ENCODE data around the gene DHRS7B. TPM values are rescaled to one million over a fixed set of nuclear protein-coding genes. Genes with fewer than 3 reads are reported as not detected.

DHRS7B gene
- total RNA-seq, 1 experiment from 2014 or later = 19.0 TPM

GRCh38 chr17:21204935-21205334, 78.2 kb downstream of the DHRS7B start:
- no TSS peak for BruUV-seq (replicated peaks)
- CTCF ChIA-PET = no interaction called here
- DNase-seq (ENCODE audit: low spot score) = no peak
- no peak overlapping the region for H3K4me3 ChIP-seq (ENCODE audit: low read depth, low read length, poor library complexity, severe bottlenecking)
- H3K27ac ChIP-seq (ENCODE audit: low read depth, low read length, poor library complexity, severe bottlenecking) = no peak overlapping the region
- no peaks in the 10 kb centered on the region for H3K27me3 ChIP-seq (replicated peaks; ENCODE audit: insufficient read depth, low read depth, low read length, poor library complexity)
- H3K9me3 ChIP-seq (ENCODE audit: low read depth, low read length, poor library complexity, severe bottlenecking) = no peaks in the 10 kb centered on the region
- H3K4me1 ChIP-seq (ENCODE audit: insufficient read depth, low read length, poor library complexity, severe bottlenecking) = no peaks in the 10 kb centered on the region
- intact Hi-C loops (cut with micrococcal nuclease; ENCODE audit: unreplicated experiment) = no loop called here
- H3K36me3 ChIP-seq (ENCODE audit: insufficient read depth, low read length, poor library complexity, severe bottlenecking) = peaks cover 16% of the 10 kb centered on the region
- TF ChIP-seq CTCF (conservative IDR thresholded peaks at IDR 0.05; ENCODE audit: low read depth, low read length) = no peak
- no peak for TF ChIP-seq EZH2 (IDR thresholded peaks at IDR 0.05; ENCODE audit: borderline replicate concordance, low read depth, low read length, poor library complexity, severe bottlenecking)
- POLR2A ChIA-PET (ENCODE audit: low non-redundant PET) = no interaction called here

DNA sequence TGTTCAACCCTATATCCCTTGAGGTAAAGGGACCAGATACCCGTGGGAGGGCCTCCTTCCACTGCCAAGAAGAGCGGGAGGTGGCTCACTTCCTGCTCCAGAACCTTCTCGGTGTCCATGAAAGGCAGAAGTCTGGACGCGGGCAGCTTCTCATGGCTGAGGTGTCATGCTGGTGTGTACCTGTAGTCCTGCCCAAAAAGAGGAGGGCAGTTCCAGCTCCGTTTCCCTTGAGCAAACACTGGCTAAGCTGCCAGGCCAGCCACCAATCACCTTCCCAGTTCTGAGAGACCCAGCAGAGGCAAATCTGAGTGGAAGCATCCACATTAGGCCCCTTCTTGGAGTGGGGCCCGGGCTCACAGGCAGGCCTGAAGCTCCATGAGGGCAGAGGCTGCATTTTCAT, 81.6 kb downstream of the DHRS7B start:
- ChIA-PET POLR2A (ENCODE audit: low non-redundant PET) (no interaction called here), CTCF (no interaction called here)
- H3K4me3 ChIP-seq (ENCODE audit: low read depth, low read length, poor library complexity, severe bottlenecking) = no peak overlapping the region
- DNase-seq (ENCODE audit: low spot score) = no peak
- no peaks in the 10 kb centered on the region for H3K9me3 ChIP-seq (ENCODE audit: low read depth, low read length, poor library complexity, severe bottlenecking)
- intact Hi-C loops (cut with micrococcal nuclease; ENCODE audit: unreplicated experiment) = no loop called here
- H3K27ac ChIP-seq (ENCODE audit: low read depth, low read length, poor library complexity, severe bottlenecking) = no peak overlapping the region
- TF ChIP-seq EZH2 (IDR thresholded peaks at IDR 0.05; ENCODE audit: borderline replicate concordance, low read depth, low read length, poor library complexity, severe bottlenecking) = no peak
- TF ChIP-seq CTCF (conservative IDR thresholded peaks at IDR 0.05; ENCODE audit: low read depth, low read length) = no peak
- no TSS peak for BruUV-seq (replicated peaks)
- H3K27me3 ChIP-seq (replicated peaks; ENCODE audit: insufficient read depth, low read depth, low read length, poor library complexity) = no peaks in the 10 kb centered on the region
- H3K4me1 ChIP-seq (ENCODE audit: insufficient read depth, low read length, poor library complexity, severe bottlenecking) = no peaks in the 10 kb centered on the region
- peaks cover 29% of the 10 kb centered on the region for H3K36me3 ChIP-seq (ENCODE audit: insufficient read depth, low read length, poor library complexity, severe bottlenecking)

- Histone ChIP-seq H3K9me3 (ENCODE audit: low read depth, low read length, poor library complexity, severe bottlenecking) (no peaks in the 10 kb centered on the region), H3K36me3 (ENCODE audit: insufficient read depth, low read length, poor library complexity, severe bottlenecking) (peaks cover 29% of the 10 kb centered on the region), H3K27ac (ENCODE audit: low read depth, low read length, poor library complexity, severe bottlenecking) (no peak overlapping the region), H3K27me3 (replicated peaks; ENCODE audit: insufficient read depth, low read depth, low read length, poor library complexity) (no peaks in the 10 kb centered on the region), H3K4me3 (ENCODE audit: low read depth, low read length, poor library complexity, severe bottlenecking) (no peak overlapping the region), H3K4me1 (ENCODE audit: insufficient read depth, low read length, poor library complexity, severe bottlenecking) (no peaks in the 10 kb centered on the region)
- ChIA-PET CTCF (no interaction called here), POLR2A (ENCODE audit: low non-redundant PET) (no interaction called here)
- TF ChIP-seq EZH2 (IDR thresholded peaks at IDR 0.05; ENCODE audit: borderline replicate concordance, low read depth, low read length, poor library complexity, severe bottlenecking) = no peak
- TF ChIP-seq CTCF (conservative IDR thresholded peaks at IDR 0.05; ENCODE audit: low read depth, low read length) = no peak
- BruUV-seq (replicated peaks) = no TSS peak
- intact Hi-C loops (cut with micrococcal nuclease; ENCODE audit: unreplicated experiment) = loop anchor here (5.0 to 10.0 kb wide), 2 partner anchors 167 to 305 kb away; partner anchors contain the start of gene USP22
- DNase-seq (ENCODE audit: low spot score) = no peak
These were observed 82.9 kb downstream of the DHRS7B start for GRCh38 chr17:21209511-21210175.

All from A673 (cell line).